Lung (tissue), 12 donors: ENCODE results near the gene EPB41L5. TPM values are rescaled to one million over a fixed set of nuclear protein-coding genes. Genes with fewer than 3 reads are reported as not detected.

Source experiments
- ATAC-seq: fragments of 200-7000 bp; cut with Tn5 transposase; one replicate; pipeline ENCODE4 v1.9.1; 2020; ENCODE audit warnings: moderate number of reproducible peaks; ENCODE audit not compliant: insufficient read depth, low FRiP score
- DNase-seq, 3 donors: peaks; one replicate each; pipeline ENCODE4 v3.0.0-alpha.2; 2013 to 2017
- H3K27ac ChIP-seq, 2 donors: one replicate each; pipeline ENCODE4 v1.5.1; 2013; ENCODE audit warnings: mild to moderate bottlenecking in 2 of 2, moderate library complexity in 2 of 2, control low read depth in 1 of 2, inconsistent platforms in 1 of 2, low read depth in 1 of 2, low read length in 1 of 2
- H3K27me3 ChIP-seq, 3 donors: one replicate each; pipeline ENCODE4 v1.5.1; 2013; ENCODE audit warnings: low read length in 2 of 3; ENCODE audit not compliant: control insufficient read depth in 3 of 3, insufficient read depth in 3 of 3
- H3K36me3 ChIP-seq, 4 donors: one replicate each; pipeline ENCODE4 v1.5.1; 2013; ENCODE audit warnings: low read length in 4 of 4, mild to moderate bottlenecking in 1 of 4, moderate library complexity in 1 of 4; ENCODE audit not compliant: control insufficient read depth in 4 of 4, insufficient read depth in 4 of 4
- H3K4me1 ChIP-seq, 5 donors: one replicate each; pipeline ENCODE4 v1.5.1; 2013; ENCODE audit warnings: low read length in 5 of 5, mild to moderate bottlenecking in 2 of 5, moderate library complexity in 1 of 5; ENCODE audit not compliant: control insufficient read depth in 5 of 5, insufficient read depth in 5 of 5
- H3K4me3 ChIP-seq: one replicate; pipeline ENCODE4 v1.5.1; 2013; ENCODE audit warnings: mild to moderate bottlenecking, control low read depth, moderate library complexity
- H3K9ac ChIP-seq, 2 donors: one replicate each; pipeline ENCODE4 v1.5.1; 2013; ENCODE audit warnings: low read length in 2 of 2, control low read depth in 1 of 2; ENCODE audit not compliant: insufficient read depth in 1 of 2
- H3K9me3 ChIP-seq, 4 donors: one replicate each; pipeline ENCODE4 v1.5.1; 2013; ENCODE audit warnings: low read length in 3 of 4, mild to moderate bottlenecking in 1 of 4, moderate library complexity in 1 of 4; ENCODE audit not compliant: control insufficient read depth in 4 of 4, insufficient read depth in 3 of 4
- CTCF ChIP-seq: IDR thresholded peaks from 2 replicates; pipeline ENCODE4 v1.5.1; 2012; ENCODE audit warnings: mild to moderate bottlenecking; ENCODE audit errors: control extremely low read depth, extremely low read depth
- WGBS, 2 donors: extraction: QIAGEN DNeasy Blood & Tissue Kit; methylation state at CpG; one replicate each; pipeline ENCODE4 v1.1.7; 2013; 5-methylcytosine and 5-hydroxymethylcytosine counted together
- polyA plus RNA-seq, 2 donors: library from polyadenylated mRNA; stranded (reverse); fragments of 200-250 nt; gene quantifications; one replicate each; pipeline ENCODE4 v1.2.1, GENCODE V29; 2013
- total RNA-seq, 2 donors: library from RNA; depleted of rRNA in 1 of 2; stranded (reverse); fragments of >200 nt in 1 of 2; gene quantifications; one replicate each; pipeline ENCODE4 v1.2.1, GENCODE V29; 2014 to 2021
- donor health status: control.
- donor health status: control.
- donor health status: Bipolar disorder and iron deficiency.
- donor health status: healthy.
- donor health status: DM: yes; HTN: yes; CAD: no.

EPB41L5 gene
- total and polyA plus RNA-seq, 4 donors: 14.7 to 101 (median 31.3) TPM

- H3K27ac ChIP-seq: no peak overlapping the region
- no peaks in the 10 kb centered on the region for H3K4me1 ChIP-seq
- DNase-seq: no peak
- H3K4me3 ChIP-seq: no peak overlapping the region
- H3K9me3 ChIP-seq: peaks cover 0 to 6% (median 0%) of the 10 kb centered on the region in 4 donors
- no peak for TF ChIP-seq CTCF
- 79 to 92% methylated on average over 2 of the region's 2 CpGs for WGBS, 2 donors
- H3K36me3 ChIP-seq: peaks cover 0 to 7% (median 3%) of the 10 kb centered on the region in 4 donors
- no peaks in the 10 kb centered on the region for H3K27me3 ChIP-seq
- no peak for ATAC-seq
- H3K9ac ChIP-seq: no peak overlapping the region
Observed at GRCh38 chr2:120052597-120052996, 39.7 kb downstream of the EPB41L5 start.

GRCh38 chr2:120053891-120054290, 41.0 kb downstream of the EPB41L5 start:
- H3K27me3 ChIP-seq: no peaks in the 10 kb centered on the region
- H3K27ac ChIP-seq: no peak overlapping the region
- H3K4me1 ChIP-seq: no peaks in the 10 kb centered on the region
- TF ChIP-seq CTCF: no peak
- H3K36me3 ChIP-seq: peaks cover 0 to 7% (median 4%) of the 10 kb centered on the region in 4 donors
- H3K4me3 ChIP-seq: no peak overlapping the region
- 42 to 85% methylated on average over 3 of the region's 3 CpGs for WGBS, 2 donors
- DNase-seq (no peak), ATAC-seq (no peak)
- no peak overlapping the region for H3K9ac ChIP-seq
- H3K9me3 ChIP-seq: peaks cover 0 to 6% (median 0%) of the 10 kb centered on the region in 4 donors

- Histone ChIP-seq H3K4me1 (peaks cover 0 to 1% (median 0%) of the 10 kb centered on the region in 5 donors), H3K9me3 (no peaks in the 10 kb centered on the region), H3K27ac (no peak overlapping the region), H3K4me3 (no peak overlapping the region), H3K36me3 (peaks cover 0 to 5% (median 2%) of the 10 kb centered on the region in 4 donors), H3K27me3 (no peaks in the 10 kb centered on the region), H3K9ac (no peak overlapping the region)
- 96 to 98% methylated on average over 8 of the region's 8 CpGs for WGBS, 2 donors
- DNase-seq: no peak
- no peak for ATAC-seq
- TF ChIP-seq CTCF: no peak
Observed at GRCh38 chr2:120059483-120059882, 46.6 kb downstream of the EPB41L5 start.

- DNase-seq (no peak), ATAC-seq (no peak)
- Histone ChIP-seq H3K27me3 (no peaks in the 10 kb centered on the region), H3K9ac (no peak overlapping the region), H3K9me3 (no peaks in the 10 kb centered on the region), H3K36me3 (peaks cover 0 to 5% (median 0%) of the 10 kb centered on the region in 4 donors), H3K4me1 (peaks cover 0 to 1% (median 0%) of the 10 kb centered on the region in 5 donors), H3K4me3 (no peak overlapping the region), H3K27ac (no peak overlapping the region)
- WGBS, 2 donors: 97 to 98% methylated on average over 2 of the region's 2 CpGs
- TF ChIP-seq CTCF: no peak
Observed at GRCh38 chr2:120060088-120060623, 47.3 kb downstream of the EPB41L5 start.
